Loucy (cell line): ENCODE measurements around the gene POMT2.

ENCODE experiments used
- EZH2phosphoT487 ChIP-seq: fragments of 200-600 bp; IDR thresholded peaks from 2 replicates; pipeline ENCODE4 v1.6.1; 2018; ENCODE audit warnings: antibody characterized with exemption, mild to moderate bottlenecking, moderate library complexity, borderline replicate concordance
- TF ChIP-seq, protein P1 (sequence below): fragments of 200-600 bp; sonication (generic); conservative IDR thresholded peaks from 2 replicates; pipeline ENCODE4 v1.5.1; 2014; ENCODE audit warnings: mild to moderate bottlenecking, antibody characterized with exemption, low read length

DNA sequence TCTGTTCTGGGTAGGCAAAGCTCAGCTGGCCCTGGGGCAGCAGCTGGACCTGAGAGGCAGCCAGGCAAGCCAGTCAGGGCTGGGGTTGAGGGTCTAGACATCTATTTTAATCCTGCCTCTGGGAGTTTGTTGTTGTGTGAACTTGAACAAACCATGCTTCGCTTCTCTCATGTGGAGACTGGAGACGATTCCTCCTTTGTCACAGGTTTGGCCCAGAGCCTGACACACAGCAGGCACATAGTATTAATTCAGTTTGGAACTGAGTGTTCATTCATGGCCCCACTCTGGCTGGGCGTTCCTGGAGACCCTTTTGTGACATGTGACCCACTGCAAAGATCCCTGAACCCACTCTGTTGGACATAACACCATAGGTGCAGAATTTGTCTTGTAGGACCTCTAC lies 89.0 kb downstream of the POMT2 start:
- TF ChIP-seq, protein P1, sequence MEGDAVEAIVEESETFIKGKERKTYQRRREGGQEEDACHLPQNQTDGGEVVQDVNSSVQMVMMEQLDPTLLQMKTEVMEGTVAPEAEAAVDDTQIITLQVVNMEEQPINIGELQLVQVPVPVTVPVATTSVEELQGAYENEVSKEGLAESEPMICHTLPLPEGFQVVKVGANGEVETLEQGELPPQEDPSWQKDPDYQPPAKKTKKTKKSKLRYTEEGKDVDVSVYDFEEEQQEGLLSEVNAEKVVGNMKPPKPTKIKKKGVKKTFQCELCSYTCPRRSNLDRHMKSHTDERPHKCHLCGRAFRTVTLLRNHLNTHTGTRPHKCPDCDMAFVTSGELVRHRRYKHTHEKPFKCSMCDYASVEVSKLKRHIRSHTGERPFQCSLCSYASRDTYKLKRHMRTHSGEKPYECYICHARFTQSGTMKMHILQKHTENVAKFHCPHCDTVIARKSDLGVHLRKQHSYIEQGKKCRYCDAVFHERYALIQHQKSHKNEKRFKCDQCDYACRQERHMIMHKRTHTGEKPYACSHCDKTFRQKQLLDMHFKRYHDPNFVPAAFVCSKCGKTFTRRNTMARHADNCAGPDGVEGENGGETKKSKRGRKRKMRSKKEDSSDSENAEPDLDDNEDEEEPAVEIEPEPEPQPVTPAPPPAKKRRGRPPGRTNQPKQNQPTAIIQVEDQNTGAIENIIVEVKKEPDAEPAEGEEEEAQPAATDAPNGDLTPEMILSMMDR = no peak
- no peak for TF ChIP-seq EZH2phosphoT487
